ENCODE data around the gene BICDL1. TPM values are rescaled to one million over a fixed set of nuclear protein-coding genes. Genes with fewer than 3 reads are reported as not detected.

The BICDL1 gene
- total and polyA plus RNA-seq, 3 donors from 2014 or later: 41.4 to 131 (median 78.3) TPM

DNA sequence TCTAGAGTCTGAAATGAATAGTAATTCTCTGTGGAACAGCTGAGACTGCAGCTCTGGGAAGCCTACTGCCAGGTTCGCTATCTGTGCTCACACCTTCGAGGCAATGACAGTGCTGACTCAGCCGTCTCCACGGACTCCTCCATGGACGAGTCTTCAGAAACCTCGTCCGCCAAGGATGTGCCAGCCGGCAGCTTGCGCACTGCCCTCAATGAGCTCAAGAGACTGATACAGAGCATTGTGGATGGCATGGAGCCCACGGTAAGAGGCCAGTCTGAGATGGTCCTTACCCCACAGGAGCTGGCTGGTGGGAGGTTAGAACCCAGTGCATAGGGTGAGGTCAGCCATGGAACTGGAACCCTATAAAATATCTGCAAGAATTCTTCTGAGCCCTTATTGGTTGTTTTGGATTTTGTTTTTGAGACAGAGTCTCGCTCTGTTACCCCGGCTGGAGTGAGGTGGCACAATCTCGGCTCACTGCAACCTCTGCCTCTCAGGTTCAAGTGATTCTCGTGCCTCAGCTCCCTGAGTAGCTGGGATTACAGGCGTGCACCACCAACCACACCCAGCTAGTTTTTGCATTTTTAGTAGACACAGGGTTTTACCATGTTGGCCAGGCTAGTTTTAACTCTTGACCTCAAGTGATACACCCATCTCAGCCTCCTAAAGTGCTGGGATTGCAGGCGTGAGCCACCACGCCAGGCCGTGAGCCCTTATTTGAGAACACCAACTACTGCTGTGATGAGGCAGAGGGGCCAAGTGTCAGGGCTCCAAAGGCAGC is 83.6 kb downstream of the BICDL1 start:
- DNase-seq: no peak
- Histone ChIP-seq H3K4me1 (no peaks in the 10 kb centered on the region), H3K4me3 (no peak overlapping the region), H3K27ac (no peak overlapping the region), H3K27me3 (no peaks in the 10 kb centered on the region), H3K36me3 (ENCODE audit: low read depth, missing control alignments) (no peaks in the 10 kb centered on the region), H3K9me3 (no peaks in the 10 kb centered on the region)
- 84 to 95% methylated on average over 10 to 18 of the region's 18 CpGs for WGBS, 2 donors
- intact Hi-C loops (cut with DNase I; ENCODE audit: low total_unique reads): no loop called here
- no peak for TF ChIP-seq POLR2A (IDR thresholded peaks at IDR 0.05)
- TF ChIP-seq CTCF (IDR thresholded peaks at IDR 0.05): no peak

GRCh38 chr12:120075034-120075616 is 86.1 kb downstream of the BICDL1 start:
- DNase-seq: no peak
- H3K36me3 ChIP-seq (ENCODE audit: low read depth, missing control alignments): no peaks in the 10 kb centered on the region
- TF ChIP-seq CTCF (IDR thresholded peaks at IDR 0.05) (no peak), POLR2A (IDR thresholded peaks at IDR 0.05) (no peak)
- H3K27ac ChIP-seq: no peak overlapping the region
- WGBS, 2 donors: 91 to 97% methylated on average over 7 of the region's 7 CpGs
- no peak overlapping the region for H3K4me3 ChIP-seq
- H3K27me3 ChIP-seq: no peaks in the 10 kb centered on the region
- H3K9me3 ChIP-seq: no peaks in the 10 kb centered on the region
- intact Hi-C loops (cut with DNase I; ENCODE audit: low total_unique reads): no loop called here
- H3K4me1 ChIP-seq: no peaks in the 10 kb centered on the region

DNA sequence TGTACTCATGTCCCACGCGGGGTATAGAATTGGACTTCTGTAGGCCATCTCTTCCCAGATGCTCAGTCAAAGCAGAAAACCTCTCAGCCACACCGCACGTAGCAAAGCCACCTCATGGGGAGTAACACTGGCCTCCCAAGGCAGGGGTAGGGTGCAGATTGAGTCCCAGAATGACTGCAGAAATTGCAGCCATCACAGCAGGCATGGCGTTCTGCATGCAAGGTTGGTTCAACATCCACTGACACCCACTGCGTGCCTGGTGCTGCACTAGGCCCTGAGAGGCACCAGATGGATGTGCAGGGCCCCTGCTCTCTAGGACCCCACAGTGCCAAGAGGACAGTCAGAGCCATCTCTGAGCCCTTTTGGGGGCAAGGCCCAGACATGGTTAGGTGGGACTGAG is 87.6 kb downstream of the BICDL1 start:
- intact Hi-C loops (cut with DNase I; ENCODE audit: low total_unique reads): no loop called here
- Histone ChIP-seq H3K27me3 (no peaks in the 10 kb centered on the region), H3K4me3 (no peak overlapping the region), H3K9me3 (no peaks in the 10 kb centered on the region), H3K4me1 (no peaks in the 10 kb centered on the region), H3K27ac (no peak overlapping the region), H3K36me3 (ENCODE audit: low read depth, missing control alignments) (no peaks in the 10 kb centered on the region)
- no peak for DNase-seq
- TF ChIP-seq CTCF (IDR thresholded peaks at IDR 0.05): no peak
- TF ChIP-seq POLR2A (IDR thresholded peaks at IDR 0.05): no peak
- 93 to 97% methylated on average over 6 of the region's 6 CpGs for WGBS, 2 donors

DNA sequence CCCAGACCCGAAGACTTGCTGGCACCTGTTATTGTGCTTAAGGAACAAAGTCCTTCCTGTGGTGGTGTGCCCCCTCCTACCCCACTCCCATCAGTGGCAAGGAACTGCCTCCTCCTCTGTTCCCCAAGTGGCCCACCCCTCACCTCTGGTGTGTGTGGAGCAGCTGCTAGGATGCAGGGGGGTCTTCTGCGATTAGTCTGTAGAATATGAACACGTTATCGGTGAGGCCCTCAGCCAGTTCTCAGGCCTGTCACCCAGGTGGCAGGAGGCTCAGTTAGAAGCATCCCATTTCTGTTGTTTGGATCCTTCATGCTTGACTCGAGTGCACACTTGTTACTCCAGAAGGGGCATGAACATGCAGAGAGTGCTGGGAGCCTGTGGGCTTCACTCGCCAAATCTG is 88.2 kb downstream of the BICDL1 start:
- Histone ChIP-seq H3K4me3 (no peak overlapping the region), H3K9me3 (no peaks in the 10 kb centered on the region), H3K36me3 (ENCODE audit: low read depth, missing control alignments) (no peaks in the 10 kb centered on the region), H3K27me3 (no peaks in the 10 kb centered on the region), H3K4me1 (no peaks in the 10 kb centered on the region), H3K27ac (no peak overlapping the region)
- DNase-seq: no peak
- WGBS, 2 donors: 93 to 97% methylated on average over 6 of the region's 6 CpGs
- intact Hi-C loops (cut with DNase I; ENCODE audit: low total_unique reads): no loop called here
- TF ChIP-seq CTCF (IDR thresholded peaks at IDR 0.05) (no peak), POLR2A (IDR thresholded peaks at IDR 0.05) (no peak)

Measured in testis (tissue), 3 donors.